NCI-H345 treated with DMSO at 0.1 percent for 48 hours (cell line): ENCODE data around the gene GPR68.
"Not testable (repeated sequence)": the region's sequence is repeated elsewhere in the genome, so short reads cannot be mapped to it uniquely, and the experiment has no call there.

Experiments
- DNase-seq: peaks from one replicate; lab custom pipeline; 2025; ENCODE audit not compliant: unreplicated experiment; lab: John Stamatoyannopoulos, UW

GPR68 gene

DNA sequence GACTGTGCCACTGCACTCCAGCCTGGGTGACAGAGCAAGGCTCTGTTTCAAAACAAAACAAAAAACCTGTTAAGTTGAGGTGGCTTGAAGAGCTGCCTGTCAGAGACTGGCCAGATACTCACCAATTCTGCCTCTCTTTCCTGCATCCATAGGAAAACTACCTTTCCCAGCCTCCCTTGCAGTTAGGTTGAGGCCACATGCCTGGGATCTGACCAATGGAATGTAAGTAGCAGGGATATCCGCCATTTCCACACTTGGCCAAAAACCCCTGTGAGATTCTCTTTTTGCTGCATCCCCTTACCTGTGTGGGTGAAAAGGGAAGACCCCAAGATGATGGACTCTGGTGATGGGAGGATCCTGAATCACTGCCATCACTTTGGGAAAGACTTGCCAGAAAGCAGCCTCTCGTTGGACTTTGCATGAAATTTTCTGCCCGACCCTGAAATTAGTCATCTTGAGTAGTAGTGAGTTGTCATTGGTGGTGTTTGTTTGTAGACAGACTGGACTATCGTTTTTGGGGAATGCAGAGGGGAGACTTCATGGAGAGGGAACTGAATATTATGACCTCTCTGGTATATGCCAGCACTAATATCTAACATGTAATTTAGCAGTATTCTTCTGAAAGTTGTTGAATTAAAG, 14.0 kb downstream of the GPR68 start:
- no peak for DNase-seq

- no peak for DNase-seq
Observed at GRCh38 chr14:91229743-91230200, 14.7 kb downstream of the GPR68 start.

DNA sequence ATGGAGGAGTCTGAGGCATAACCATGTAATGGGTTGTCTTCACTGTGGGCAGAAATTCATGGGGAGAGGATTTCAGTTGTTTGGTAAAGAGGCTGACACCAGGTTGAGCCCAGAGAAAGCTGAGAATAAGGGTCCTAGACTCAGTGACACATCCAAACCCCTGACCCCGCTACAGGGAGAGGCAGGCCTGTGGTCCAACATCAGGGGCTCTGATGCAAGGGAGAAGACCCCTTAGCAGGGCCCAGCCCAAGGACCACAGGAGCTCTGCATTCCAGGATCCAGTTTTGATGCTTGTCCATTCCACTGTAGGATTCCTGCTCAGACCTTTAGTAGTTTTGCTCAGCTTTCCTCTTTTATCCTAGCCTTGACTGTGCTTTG, 15.5 kb downstream of the GPR68 start:
- no peak for DNase-seq

GRCh38 chr14:91228112-91229004, 16.1 kb downstream of the GPR68 start:
- DNase-seq, result no peak

- DNase-seq, result no peak
Observed at GRCh38 chr14:91227183-91227628, 17.3 kb downstream of the GPR68 start.

DNA sequence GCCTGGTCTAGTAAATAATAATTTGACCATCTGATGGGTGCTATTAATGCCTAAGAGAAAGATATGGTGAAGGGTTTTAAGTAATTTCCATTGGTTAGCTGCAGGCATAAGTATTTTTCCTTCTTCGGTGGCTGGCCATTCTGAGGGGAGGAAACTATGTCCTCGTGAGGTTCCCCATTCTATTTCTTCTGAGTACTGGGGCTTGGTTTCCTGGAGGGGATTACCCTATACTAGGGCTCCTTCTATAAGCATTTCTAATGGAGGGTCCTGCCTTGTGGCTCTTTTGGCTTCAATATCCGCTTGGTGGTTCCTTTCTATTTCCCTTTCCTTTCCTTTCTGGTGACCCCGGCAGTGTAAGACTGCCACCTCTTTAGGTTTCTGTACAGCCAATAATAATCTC, 18.1 kb downstream of the GPR68 start:
- DNase-seq, result not testable (repeated sequence)

DNA sequence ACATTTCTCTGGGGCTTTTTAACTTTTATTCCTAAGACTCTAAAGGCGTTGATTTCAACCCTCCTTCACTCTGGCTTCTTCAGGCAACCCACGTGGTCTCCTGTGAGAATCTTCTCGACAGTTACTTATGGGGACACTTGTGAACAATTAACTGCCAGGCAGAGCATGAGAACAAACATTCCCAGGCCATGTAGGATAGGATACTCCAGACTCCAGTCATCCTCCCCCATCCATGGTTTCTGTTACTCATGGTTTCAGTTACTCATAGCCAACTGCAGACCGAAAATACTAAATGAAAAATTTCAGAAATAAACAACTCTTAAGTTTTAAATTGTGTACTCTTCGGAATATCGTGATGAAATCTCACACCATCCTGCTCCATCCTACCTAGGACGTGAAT, 19.5 kb downstream of the GPR68 start:
- DNase-seq, result no peak

GRCh38 chr14:91223028-91223783, 21.3 kb downstream of the GPR68 start:
- no peak for DNase-seq

DNA sequence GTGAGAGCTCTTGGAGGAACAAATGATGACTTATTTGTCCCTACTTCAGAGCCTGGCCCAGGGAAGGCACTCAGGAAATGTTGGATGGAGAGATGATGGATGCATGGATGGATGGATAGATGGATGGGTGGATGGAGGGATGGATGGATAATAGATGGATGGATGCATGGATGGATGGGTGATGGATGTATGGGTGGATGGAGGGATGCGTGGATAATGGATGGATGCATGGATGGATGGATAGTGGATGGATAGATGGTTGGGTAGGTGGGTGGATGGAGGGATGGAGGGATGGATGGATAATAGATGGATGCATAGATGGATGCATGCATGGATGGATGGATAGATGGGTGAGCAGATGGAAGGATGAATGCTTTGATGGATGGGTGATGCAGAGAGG, 23.2 kb downstream of the GPR68 start:
- no peak for DNase-seq

GRCh38 chr14:91220581-91221000, 23.9 kb downstream of the GPR68 start:
- no peak for DNase-seq

DNA sequence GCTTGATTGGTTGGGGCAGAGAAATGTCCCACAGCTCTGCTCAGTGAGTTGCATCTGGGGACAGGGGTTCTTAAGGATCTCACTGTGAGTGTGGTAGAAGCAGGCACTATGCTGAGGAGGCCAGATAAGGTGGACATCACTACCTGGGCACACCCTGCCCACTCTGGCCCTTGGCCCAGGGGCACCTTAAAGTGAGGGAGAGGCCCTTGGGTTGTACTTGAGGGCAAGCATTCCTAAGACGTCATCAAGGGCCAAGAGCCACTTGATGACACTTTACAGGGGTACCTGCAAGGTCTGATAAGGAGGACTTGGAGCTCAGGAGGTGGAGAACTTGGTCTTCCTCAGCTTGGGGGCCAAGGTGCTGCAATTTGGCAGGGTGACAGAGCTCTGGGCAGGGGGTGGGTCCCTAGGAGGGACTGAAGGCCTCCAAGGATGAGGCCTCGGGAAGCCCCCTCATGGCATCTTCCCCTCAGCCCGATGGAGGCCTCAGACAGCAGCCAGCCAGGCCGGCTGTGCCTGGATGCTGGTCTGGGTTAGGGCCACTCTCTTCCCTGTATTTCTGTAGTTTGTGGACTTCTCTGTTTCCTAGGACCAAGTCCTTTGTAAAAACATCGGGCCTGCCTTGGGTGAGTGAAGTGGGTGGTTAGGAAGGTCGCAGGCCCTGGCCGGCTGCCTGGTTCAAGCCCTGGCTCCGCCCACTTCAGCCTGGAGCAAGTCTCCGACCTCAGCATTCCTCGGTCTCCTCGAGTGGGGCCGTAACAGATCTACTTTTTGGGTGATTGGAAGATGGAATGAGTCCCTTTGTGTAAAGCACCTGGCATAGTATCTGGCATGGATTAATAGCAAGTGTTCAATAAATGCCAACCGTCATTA, 24.8 kb downstream of the GPR68 start:
- DNase-seq, result no peak

DNA sequence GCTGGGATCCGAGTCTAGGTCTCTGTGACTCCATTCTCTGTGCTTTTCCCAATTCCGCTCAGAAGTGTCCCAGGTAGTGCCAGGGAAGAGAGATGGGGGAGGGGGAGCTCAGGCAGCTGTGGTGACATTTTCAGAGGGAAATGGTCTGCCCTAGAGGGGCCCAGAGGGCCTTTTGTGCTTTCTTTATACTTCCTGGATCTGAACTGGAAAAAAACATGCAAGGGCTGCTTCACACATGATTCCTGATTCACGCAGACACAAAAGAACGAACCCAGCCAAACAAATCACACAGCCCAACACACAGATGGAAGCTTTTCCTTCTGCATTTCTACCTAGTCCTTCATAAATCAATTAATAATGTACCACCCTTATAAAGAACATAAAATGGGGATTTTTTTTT, 26.5 kb downstream of the GPR68 start:
- no peak for DNase-seq

GRCh38 chr14:91216731-91217226, 27.7 kb downstream of the GPR68 start:
- no peak for DNase-seq

DNA sequence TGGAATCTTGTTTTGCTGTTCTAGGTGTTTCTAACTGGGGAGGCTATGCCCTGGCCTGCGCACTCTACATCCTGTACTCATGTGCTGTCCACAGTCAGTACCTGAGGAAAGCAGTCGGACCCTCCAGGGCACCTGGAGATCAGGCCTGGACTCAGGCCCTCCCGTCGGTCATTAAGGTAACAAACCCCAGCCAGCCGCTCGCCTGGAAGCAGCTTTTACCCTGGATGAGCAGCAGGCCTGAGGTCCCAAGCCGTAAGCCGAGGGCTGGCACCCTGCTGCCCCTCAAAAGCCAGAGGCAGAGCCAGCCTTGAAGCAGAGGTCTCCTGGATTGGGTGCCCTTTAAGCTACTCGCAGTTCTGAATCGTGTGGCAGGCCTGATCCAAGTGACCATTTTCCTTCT, 29.1 kb downstream of the GPR68 start:
- DNase-seq, result no peak

GRCh38 chr14:91214306-91214705, 30.2 kb downstream of the GPR68 start:
- no peak for DNase-seq

DNA sequence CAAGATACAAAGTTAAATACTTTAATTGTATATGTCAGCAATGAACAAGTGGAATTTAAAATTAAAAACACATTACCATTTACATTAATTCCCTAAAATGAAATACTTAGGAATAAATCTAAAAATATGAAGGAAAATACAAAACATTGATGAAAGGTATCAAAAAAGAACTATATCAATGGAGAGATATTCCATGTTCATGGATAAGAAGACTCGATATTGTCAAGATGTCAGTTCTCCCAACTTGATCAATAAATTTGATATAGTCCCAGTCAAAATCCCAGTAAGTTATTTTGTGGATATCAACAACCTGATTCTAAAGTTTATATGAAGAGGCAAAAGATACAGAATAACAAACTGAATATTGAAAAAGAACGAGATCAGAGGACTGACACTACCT, 33.5 kb downstream of the GPR68 start:
- no peak for DNase-seq

DNA sequence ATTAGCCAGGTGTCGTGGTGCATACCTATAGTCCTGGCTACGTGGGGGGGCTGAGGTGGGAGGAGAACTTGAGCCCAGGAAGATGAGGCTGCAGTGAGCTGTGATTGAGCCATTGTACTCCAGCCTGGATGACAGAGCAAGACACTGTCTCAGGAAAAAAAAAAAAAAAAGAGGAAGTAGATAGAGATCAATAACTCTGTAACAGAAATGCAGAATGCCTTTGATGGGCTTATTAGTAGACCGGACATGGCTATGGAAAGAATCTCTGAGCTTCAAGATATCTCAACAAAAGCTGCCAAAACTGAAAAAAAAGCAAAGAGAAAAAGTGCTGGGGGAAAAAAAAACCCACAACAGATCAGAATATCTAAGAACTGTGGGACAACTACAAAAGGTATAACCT, 37.5 kb downstream of the GPR68 start:
- DNase-seq, result no peak

- no peak for DNase-seq
Observed at GRCh38 chr14:91205459-91205858, 39.0 kb downstream of the GPR68 start.

DNA sequence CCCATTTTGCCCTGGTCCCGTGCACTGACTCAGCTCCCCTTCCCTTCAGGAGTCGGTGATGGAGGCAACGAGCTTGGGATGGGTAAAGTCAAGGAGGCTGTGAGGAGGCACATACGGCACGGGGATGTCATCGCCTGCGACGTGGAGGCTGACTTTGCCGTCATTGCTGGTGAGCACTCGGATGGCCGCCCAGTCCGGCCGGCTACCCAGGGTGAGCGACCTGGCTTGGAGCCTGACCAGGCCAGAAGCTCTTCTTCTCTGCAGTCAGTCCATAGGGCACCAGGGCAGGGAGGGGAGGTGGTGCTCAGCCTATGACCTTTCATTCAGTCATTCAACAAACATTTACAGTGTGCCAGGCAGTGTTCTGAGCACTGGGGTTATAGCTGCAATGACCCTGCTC, 39.8 kb downstream of the GPR68 start:
- DNase-seq, result no peak

DNA sequence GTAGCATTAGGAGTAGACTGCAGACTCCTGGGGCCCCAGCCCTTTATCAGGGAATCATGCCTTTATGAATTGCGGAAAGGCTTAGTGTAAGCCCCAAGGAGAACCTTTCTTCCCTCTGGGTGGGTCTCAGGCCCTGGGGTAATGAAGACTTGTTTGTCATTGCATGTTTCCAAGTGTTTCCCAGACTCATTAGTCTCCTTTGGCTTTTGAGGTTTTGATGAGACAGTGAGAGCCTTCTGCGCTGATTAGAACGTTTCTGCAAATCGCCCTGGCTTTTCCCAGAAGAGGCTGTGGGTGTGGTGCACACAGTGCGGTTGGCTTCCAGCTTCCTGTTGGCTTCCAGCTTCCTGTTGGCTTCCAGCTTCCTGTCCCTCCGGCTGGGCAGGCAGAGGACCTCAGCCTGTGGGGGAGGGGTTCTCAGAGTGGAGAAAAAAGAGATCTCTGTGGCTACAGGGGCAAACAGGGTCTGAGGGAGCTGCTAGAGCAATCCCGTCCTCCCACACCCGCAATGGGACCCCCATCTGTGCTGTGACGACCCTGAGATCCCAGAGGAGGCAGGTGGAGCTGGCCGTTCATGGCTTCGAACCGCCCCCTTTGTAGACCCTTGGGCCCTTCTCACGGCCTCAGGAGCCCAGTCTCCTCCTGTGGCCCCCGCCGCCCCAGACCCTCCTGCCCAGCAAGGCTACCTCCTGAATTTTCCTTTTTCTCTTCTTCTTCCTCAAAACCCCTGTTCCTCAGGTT, 42.1 kb downstream of the GPR68 start:
- no peak for DNase-seq
